Neural progenitor cell (in vitro differentiated cells): ENCODE results near the gene CKMT1B. TPM values are rescaled to one million over a fixed set of nuclear protein-coding genes. Genes with fewer than 3 reads are reported as not detected.
"Not testable (repeated sequence)": the region's sequence is repeated elsewhere in the genome, so short reads cannot be mapped to it uniquely, and the experiment has no call there.

Source experiments
- DNase-seq: peaks from one replicate; pipeline ENCODE4 v3.0.0-alpha.2; 2016; ENCODE audit warnings: low spot score
- H2AFZ ChIP-seq: fragments of 200-600 bp; sonication (generic); replicated peaks from 2 replicates; pipeline ENCODE4 v1.6.1; 2016; ENCODE audit warnings: antibody characterized with exemption
- H3F3A ChIP-seq: fragments of 200-600 bp; sonication (generic); 2 replicates; pipeline ENCODE4 v1.6.1; 2016; ENCODE audit warnings: antibody characterized with exemption, low read depth
- H3K27ac ChIP-seq: fragments of 200-600 bp; sonication (generic); 2 replicates; pipeline ENCODE4 v1.5.1; 2016; ENCODE audit warnings: mild to moderate bottlenecking
- H3K27me3 ChIP-seq: fragments of 200-600 bp; sonication (generic); 2 replicates; pipeline ENCODE4 v1.6.1; 2016; ENCODE audit warnings: mild to moderate bottlenecking, moderate library complexity
- H3K36me3 ChIP-seq: fragments of 200-600 bp; sonication (generic); 2 replicates; pipeline ENCODE4 v1.5.1; 2016
- H3K4me1 ChIP-seq: fragments of 200-600 bp; sonication (generic); 2 replicates; pipeline ENCODE4 v1.6.1; 2016; ENCODE audit warnings: mixed run types
- H3K4me2 ChIP-seq: fragments of 200-600 bp; sonication (generic); 2 replicates; pipeline ENCODE4 v1.6.1; 2016
- H3K4me3 ChIP-seq: fragments of 200-600 bp; sonication (generic); 2 replicates; pipeline ENCODE4 v1.5.1; 2016
- H3K79me2 ChIP-seq: fragments of 200-600 bp; sonication (generic); 2 replicates; pipeline ENCODE4 v1.6.1; 2016; ENCODE audit warnings: low read depth
- H3K9ac ChIP-seq: fragments of 200-600 bp; sonication (generic); 2 replicates; pipeline ENCODE4 v1.6.1; 2016
- H3K9me3 ChIP-seq: fragments of 200-600 bp; sonication (generic); 2 replicates; pipeline ENCODE4 v1.5.1; 2016; ENCODE audit warnings: low read depth
- H4K20me1 ChIP-seq: fragments of 200-600 bp; sonication (generic); 2 replicates; pipeline ENCODE4 v1.6.1; 2016; ENCODE audit warnings: low read depth
- H3K27ac Mint-ChIP-seq: 3 replicates; pipeline ENCODE4 v1.8.0; 2021; ENCODE audit warnings: mixed read lengths
- H3K27me3 Mint-ChIP-seq: 2 replicates; pipeline ENCODE4 v1.8.0; 2022; ENCODE audit warnings: low read depth, mild to moderate bottlenecking, inconsistent platforms, moderate library complexity, mixed read lengths; ENCODE audit not compliant: insufficient read depth
- H3K36me3 Mint-ChIP-seq: 3 replicates; pipeline ENCODE4 v1.8.0; 2021; ENCODE audit warnings: mixed read lengths
- H3K4me1 Mint-ChIP-seq: 3 replicates; pipeline ENCODE4 v1.8.0; 2021; ENCODE audit warnings: mixed read lengths
- H3K4me3 Mint-ChIP-seq: 3 replicates; pipeline ENCODE4 v1.8.0; 2021; ENCODE audit warnings: mild to moderate bottlenecking, moderate library complexity, mixed read lengths
- H3K9me3 Mint-ChIP-seq: 3 replicates; pipeline ENCODE4 v1.8.0; 2020; ENCODE audit warnings: mixed read lengths
- CTCF ChIP-seq: fragments of 200-600 bp; sonication (generic); IDR thresholded peaks from 2 replicates; pipeline ENCODE4 v1.5.1; 2017; ENCODE audit warnings: antibody characterized with exemption, mild to moderate bottlenecking
- EZH2 ChIP-seq: fragments of 200-600 bp; sonication (generic); IDR thresholded peaks from 2 replicates; pipeline ENCODE4 v1.6.1; 2017; ENCODE audit warnings: antibody characterized with exemption, mild to moderate bottlenecking, moderate library complexity
- EZH2phosphoT487 ChIP-seq: fragments of 200-600 bp; sonication (generic); IDR thresholded peaks from 2 replicates; pipeline ENCODE4 v1.6.1; 2017; ENCODE audit warnings: antibody characterized with exemption
- small RNA-seq: library from RNA; depleted of rRNA; stranded (forward); fragments of <200 nt; gene quantifications from one replicate; pipeline ENCODE3, GENCODE V24; 2015
- total RNA-seq: library from RNA; depleted of rRNA; stranded (reverse); fragments of >200 nt; gene quantifications from 2 replicates; pipeline ENCODE4 v1.2.3, GENCODE V29; 2015; ENCODE audit warnings: low replicate concordance

The CKMT1B gene
- total RNA-seq, 1 donor from 2014 or later, result 4.6 TPM

GRCh38 chr15:43622068-43622799 lies 28.4 kb downstream of the CKMT1B start:
- not testable (repeated sequence) for H3K4me3 Mint-ChIP-seq, H3K27me3 ChIP-seq, H3K4me1 ChIP-seq, H2AFZ ChIP-seq, H3K4me1 Mint-ChIP-seq, H3K9me3 ChIP-seq, H3K9me3 Mint-ChIP-seq, H4K20me1 ChIP-seq, H3K27ac Mint-ChIP-seq, H3K9ac ChIP-seq, H3K79me2 ChIP-seq, H3K4me2 ChIP-seq, H3K36me3 ChIP-seq, H3K27ac ChIP-seq, H3K36me3 Mint-ChIP-seq, H3K27me3 Mint-ChIP-seq, H3F3A ChIP-seq, DNase-seq, H3K4me3 ChIP-seq

- Histone ChIP-seq H3K4me2 (no peak overlapping the region), H2AFZ (no peak overlapping the region), H3K4me3 (no peak overlapping the region), H4K20me1 (no peaks in the 10 kb centered on the region), H3F3A (no peaks in the 10 kb centered on the region), H3K36me3 (no peaks in the 10 kb centered on the region), H3K4me1 (no peaks in the 10 kb centered on the region), H3K9me3 (no peaks in the 10 kb centered on the region), H3K79me2 (no peaks in the 10 kb centered on the region), H3K9ac (no peak overlapping the region), H3K27ac (no peak overlapping the region), H3K27me3 (no peaks in the 10 kb centered on the region)
- peaks cover 2% of the 10 kb centered on the region for H3K27me3 Mint-ChIP-seq
- no peak for DNase-seq
- no peaks in the 10 kb centered on the region for H3K9me3 Mint-ChIP-seq
- H3K27ac Mint-ChIP-seq, result no peak overlapping the region
- H3K4me1 Mint-ChIP-seq, result no peaks in the 10 kb centered on the region
- H3K4me3 Mint-ChIP-seq, result no peak overlapping the region
- no peaks in the 10 kb centered on the region for H3K36me3 Mint-ChIP-seq
- TF ChIP-seq EZH2phosphoT487, result no peak
- no peak for TF ChIP-seq EZH2
- no peak for TF ChIP-seq CTCF
These were observed 31.3 kb downstream of the CKMT1B start for GRCh38 chr15:43625106-43625505.

GRCh38 chr15:43626937-43627336 lies 33.1 kb downstream of the CKMT1B start:
- not testable (repeated sequence) for H3K4me3 ChIP-seq, H3K27me3 Mint-ChIP-seq, H2AFZ ChIP-seq, H3K4me1 ChIP-seq, H4K20me1 ChIP-seq, H3K9me3 ChIP-seq, H3K36me3 ChIP-seq, H3K27me3 ChIP-seq, H3F3A ChIP-seq, H3K9ac ChIP-seq, H3K9me3 Mint-ChIP-seq, H3K36me3 Mint-ChIP-seq, DNase-seq, H3K4me1 Mint-ChIP-seq, H3K27ac Mint-ChIP-seq, H3K4me2 ChIP-seq, H3K79me2 ChIP-seq, H3K4me3 Mint-ChIP-seq, H3K27ac ChIP-seq

- not testable (repeated sequence) for H3K27ac Mint-ChIP-seq, H3K27ac ChIP-seq, H2AFZ ChIP-seq
These were observed 44.8 kb downstream of the CKMT1B start for GRCh38 chr15:43638464-43639204.

More at GRCh38 chr15:43638464-43639204, 44.8 kb downstream of the CKMT1B start:
- H4K20me1 ChIP-seq, DNase-seq, H3F3A ChIP-seq, H3K4me3 ChIP-seq, H3K4me1 Mint-ChIP-seq, H3K27me3 Mint-ChIP-seq, H3K36me3 Mint-ChIP-seq, H3K9me3 ChIP-seq, H3K9ac ChIP-seq, H3K4me2 ChIP-seq, H3K9me3 Mint-ChIP-seq, H3K79me2 ChIP-seq, H3K27me3 ChIP-seq, H3K4me3 Mint-ChIP-seq, H3K36me3 ChIP-seq, H3K4me1 ChIP-seq: not testable (repeated sequence)

Small RNA genes lying within 50 kb of the gene (small RNA-seq; reads per million reads assigned to genes)
- gene PDIA3P2 (not detected), gene RNU6-554P (not detected), gene RNU6-610P (not detected)

Other genes with a start within 250 kb of the CKMT1B start
- gene ZSCAN29, start 223.0 kb upstream of the CKMT1B start, total RNA-seq, result 27.1 and 44.6 TPM in 2 replicates
- 14.1 and 15.6 TPM in 2 replicates for gene TUBGCP4, start 222.9 kb upstream of the CKMT1B start, total RNA-seq
- 66.5 and 73.5 TPM in 2 replicates for gene TP53BP1, start 100.9 kb upstream of the CKMT1B start, total RNA-seq
- 4.0 and 8.2 TPM in 2 replicates for gene MAP1A, start 76.4 kb upstream of the CKMT1B start, total RNA-seq
- 17.0 and 35.6 TPM in 2 replicates for gene PPIP5K1, start 3.8 kb upstream of the CKMT1B start, total RNA-seq
- gene STRC, start 24.8 kb downstream of the CKMT1B start, total RNA-seq, result 0.09 and 1.7 TPM in 2 replicates
- 1.1 and 1.5 TPM in 2 replicates for gene CATSPER2, start 54.8 kb downstream of the CKMT1B start, total RNA-seq
- 1.7 and 2.3 TPM in 2 replicates for gene CKMT1A, start 99.8 kb downstream of the CKMT1B start, total RNA-seq
- 198 and 315 TPM in 2 replicates for gene PDIA3, start 152.4 kb downstream of the CKMT1B start, total RNA-seq
- gene ELL3, start 182.9 kb downstream of the CKMT1B start, total RNA-seq, result 3.1 and 5.1 TPM in 2 replicates
- 249 and 430 TPM in 2 replicates for gene SERF2, start 198.3 kb downstream of the CKMT1B start, total RNA-seq
- 0.50 TPM in 1 of 2 replicates, not detected in the other for gene SERINC4, start 206.2 kb downstream of the CKMT1B start, total RNA-seq
- 6.7 and 8.3 TPM in 2 replicates for gene HYPK, start 206.6 kb downstream of the CKMT1B start, total RNA-seq
- 42.4 and 47.3 TPM in 2 replicates for gene MFAP1, start 230.7 kb downstream of the CKMT1B start, total RNA-seq
- gene WDR76, start 233.0 kb downstream of the CKMT1B start, total RNA-seq, result 31.5 and 32.6 TPM in 2 replicates